ENCODE results near the gene CPPED1. TPM values are rescaled to one million over a fixed set of nuclear protein-coding genes. Genes with fewer than 3 reads are reported as not detected.

The CPPED1 gene
- total and polyA plus RNA-seq, 10 of the 15 experiments (the other 5 are each of a cell fraction or from before 2014, with no cell fraction given) = 7.1 to 39.0 (median 16.0) TPM

GRCh38 chr16:12612598-12613101 lies 191.0 kb downstream of the CPPED1 start:
- ATAC-seq (no peak), DNase-seq (ENCODE audit: low read depth, low spot score) (no peak), FAIRE-seq (no peak)
- POLR2A ChIA-PET = interaction anchor here (0.8 to 1.5 kb wide), 2 partner anchors 39 to 191 kb away, joined by 3 read pairs; partner anchors contain the start of gene CPPED1
- in situ Hi-C loops (cut with MboI) (no loop called here), intact Hi-C loops (cut with micrococcal nuclease; ENCODE audit: unreplicated experiment) (loop anchor here (5.0 kb wide), 1 partner anchor 75 kb away; no protein-coding TSS in a partner anchor)
- Histone ChIP-seq H3K4me1 (ENCODE audit: control insufficient read depth, insufficient read depth, low read length) (peaks cover 16% of the 10 kb centered on the region), H3K79me2 (ENCODE audit: control insufficient read depth, insufficient read depth, low read length) (no peaks in the 10 kb centered on the region), H3K27me3 (replicated peaks in 1 of 2; ENCODE audit: control insufficient read depth in 2 of 2, insufficient read depth in 2 of 2, low read length in 1 of 2) (no peaks in the 10 kb centered on the region), H3K9ac (ENCODE audit: control insufficient read depth, insufficient read depth, low read length) (no peak overlapping the region), H3K4me2 (ENCODE audit: control insufficient read depth, insufficient read depth) (no peak overlapping the region), H3K27ac (ENCODE audit: control insufficient read depth, insufficient read depth) (no peak overlapping the region), H3K4me3 (no peak overlapping the region), H2AFZ (ENCODE audit: control insufficient read depth, low read depth, low read length) (no peak overlapping the region), H3K9me3 (replicated peaks; ENCODE audit: control insufficient read depth, insufficient read depth, low read length) (no peaks in the 10 kb centered on the region; the same call in 2 of the 3 replicates), H4K20me1 (ENCODE audit: control insufficient read depth, insufficient read depth) (no peaks in the 10 kb centered on the region), H3K36me3 (ENCODE audit: control insufficient read depth in 2 of 2, insufficient read depth in 2 of 2, low read length in 1 of 2) (no peaks in the 10 kb centered on the region)
- TSS peak; percentile 73 for BruUV-seq (replicated peaks)
- RAD21 ChIA-PET (ENCODE audit: unreplicated experiment) = interaction anchor here (0.9 to 2.5 kb wide), 7 partner anchors 37 to 189 kb away, joined by 3 to 11 read pairs (median 3); no protein-coding TSS in a partner anchor
- TF ChIP-seq CREM (IDR thresholded peaks at IDR 0.05; ENCODE audit: low read depth) (no peak), IRF3 (IDR thresholded peaks at IDR 0.05) (no peak), RUNX3 (IDR thresholded peaks at IDR 0.05; ENCODE audit: low read length) (no peak), CTCF (IDR thresholded peaks at IDR 0.05 in 2 of 3, conservative IDR thresholded peaks at IDR 0.05 in 1 of 3; ENCODE audit: control insufficient read depth in 2 of 3, extremely low read depth in 1 of 3, insufficient read depth in 1 of 3, low read depth in 3 of 3, low read length in 3 of 3) (no peak), SMAD1 (IDR thresholded peaks at IDR 0.05; ENCODE audit: low read depth, partially characterized antibody) (no peak), ZSCAN29 (IDR thresholded peaks at IDR 0.05) (no peak)
- CTCF ChIA-PET = interaction anchor here (0.6 to 1.2 kb wide), 4 partner anchors 24 to 69 kb away, joined by 3 to 4 read pairs (median 3); no protein-coding TSS in a partner anchor
- 91% methylated on average over 9 of the region's 9 CpGs for WGBS (ENCODE audit: insufficient coverage, insufficient replicate concordance, low lambda C conversion rate, missing lambda C conversion rate)
- SMC1A ChIA-PET (ENCODE audit: uncharacterized antibody, unreplicated experiment) = interaction anchor here (1.1 to 2.2 kb wide), 5 partner anchors 10 to 146 kb away, joined by 3 to 20 read pairs (median 7); no protein-coding TSS in a partner anchor
